OCI-LY1 (cell line): ENCODE measurements around the gene EMID1.

ENCODE experiments used
- H2AFZ ChIP-seq: fragments of 200-600 bp; sonication (generic), shearing (Covaris generic); 2 replicates; pipeline ENCODE4 v1.6.0; 2014; ENCODE audit warnings: antibody characterized with exemption, mild to moderate bottlenecking, low read length
- H3F3A ChIP-seq: fragments of 200-600 bp; sonication (generic), shearing (Covaris generic); 2 replicates; pipeline ENCODE4 v1.6.0; 2014; ENCODE audit warnings: mild to moderate bottlenecking, antibody characterized with exemption, low read length, moderate library complexity; ENCODE audit not compliant: insufficient read depth
- H3K27ac ChIP-seq: fragments of 200-600 bp; sonication (generic); 2 replicates; pipeline ENCODE4 v1.5.1; 2014; ENCODE audit warnings: low read length, mixed run types, mild to moderate bottlenecking, low read depth; ENCODE audit not compliant: poor library complexity, severe bottlenecking
- H3K27me3 ChIP-seq: fragments of 200-600 bp; sonication (generic); 2 replicates; pipeline ENCODE4 v1.6.0; 2014; ENCODE audit warnings: antibody characterized with exemption, mild to moderate bottlenecking, low read length, moderate library complexity; ENCODE audit not compliant: insufficient read depth
- H3K36me3 ChIP-seq: fragments of 200-600 bp; sonication (generic); 2 replicates; pipeline ENCODE4 v1.6.1; 2014; ENCODE audit warnings: mild to moderate bottlenecking, antibody characterized with exemption, low read length, moderate library complexity, mixed read lengths; ENCODE audit not compliant: insufficient read depth
- H3K4me1 ChIP-seq: fragments of 200-600 bp; sonication (generic); 2 replicates; pipeline ENCODE4 v1.5.1; 2014; ENCODE audit warnings: mild to moderate bottlenecking, low read length, moderate library complexity; ENCODE audit not compliant: insufficient read depth, severe bottlenecking
- H3K4me2 ChIP-seq: fragments of 200-600 bp; sonication (generic), shearing (Covaris generic); 2 replicates; pipeline ENCODE4 v1.6.1; 2014; ENCODE audit warnings: low read length
- H3K4me3 ChIP-seq: fragments of 200-600 bp; sonication (generic); 2 replicates; pipeline ENCODE4 v1.5.1; 2014; ENCODE audit warnings: low read length, low read depth, mild to moderate bottlenecking, mixed read lengths; ENCODE audit not compliant: poor library complexity, severe bottlenecking
- H3K79me2 ChIP-seq: fragments of 200-600 bp; shearing (Covaris generic); 2 replicates; pipeline ENCODE4 v1.6.1; 2016; ENCODE audit warnings: mixed run types, low read length, mixed read lengths; ENCODE audit not compliant: insufficient read depth
- H3K9ac ChIP-seq: fragments of 200-600 bp; sonication (generic), shearing (Covaris generic); 2 replicates; pipeline ENCODE4 v1.6.1; 2014; ENCODE audit warnings: mild to moderate bottlenecking, low read length, mixed read lengths
- H3K9me2 ChIP-seq: fragments of 200-600 bp; sonication (generic), shearing (Covaris generic); 2 replicates; pipeline ENCODE4 v1.6.1; 2014; ENCODE audit warnings: low read depth, mild to moderate bottlenecking, low read length, mixed read lengths
- H3K9me3 ChIP-seq: fragments of 200-600 bp; shearing (Covaris generic); 2 replicates; pipeline ENCODE4 v1.6.1; 2014; ENCODE audit warnings: low read length, mixed read lengths
- H4K20me1 ChIP-seq: fragments of 200-600 bp; sonication (generic), shearing (Covaris generic); 2 replicates; pipeline ENCODE4 v1.6.0; 2016; ENCODE audit warnings: mild to moderate bottlenecking, low read length; ENCODE audit not compliant: insufficient read depth
- CTCF ChIP-seq: fragments of 200-600 bp; sonication (generic), shearing (Covaris generic); IDR thresholded peaks from 2 replicates; pipeline ENCODE4 v1.5.1; 2017; ENCODE audit warnings: mild to moderate bottlenecking, antibody characterized with exemption, low read length, moderate library complexity, mixed read lengths
- EZH2 ChIP-seq: fragments of 200-600 bp; sonication (generic), shearing (Covaris generic); IDR thresholded peaks from 2 replicates; pipeline ENCODE4 v1.8.0; 2017; ENCODE audit warnings: borderline replicate concordance, mixed run types, mild to moderate bottlenecking, antibody characterized with exemption, low read length, moderate library complexity, mixed read lengths

The EMID1 gene

GRCh38 chr22:29308791-29309262, 103.1 kb downstream of the EMID1 start:
- Histone ChIP-seq H4K20me1 (no peaks in the 10 kb centered on the region), H3K36me3 (no peaks in the 10 kb centered on the region), H3K4me2 (no peak overlapping the region), H3K79me2 (no peaks in the 10 kb centered on the region), H3F3A (no peaks in the 10 kb centered on the region), H3K27me3 (peaks cover 8% of the 10 kb centered on the region; the same call in 1 of the 2 replicates), H3K4me3 (no peak overlapping the region), H3K9me2 (no peaks in the 10 kb centered on the region), H3K4me1 (peaks cover 8% of the 10 kb centered on the region), H3K9ac (no peak overlapping the region), H2AFZ (no peak overlapping the region), H3K9me3 (no peaks in the 10 kb centered on the region), H3K27ac (no peak overlapping the region)
- TF ChIP-seq EZH2: no peak
- TF ChIP-seq CTCF: no peak
